Endodermal cell (in vitro differentiated cells): ENCODE data around the gene DENND4A. TPM values are rescaled to one million over a fixed set of nuclear protein-coding genes. Genes with fewer than 3 reads are reported as not detected.

ENCODE experiments used
- DNase-seq: peaks from one replicate; pipeline ENCODE4 v3.0.0-alpha.2; 2017
- H3K27ac ChIP-seq: 2 replicates; pipeline ENCODE4 v1.5.1; 2013; ENCODE audit warnings: mild to moderate bottlenecking, low read depth, low read length, moderate library complexity
- H3K27me3 ChIP-seq: 2 replicates; pipeline ENCODE4 v1.6.1; 2013; ENCODE audit warnings: mild to moderate bottlenecking, low read length, moderate library complexity; ENCODE audit not compliant: insufficient read depth, control insufficient read depth, poor library complexity, severe bottlenecking
- H3K36me3 ChIP-seq: 2 replicates; pipeline ENCODE4 v1.7.0; 2013; ENCODE audit warnings: mild to moderate bottlenecking, low read length, moderate library complexity; ENCODE audit not compliant: control insufficient read depth, insufficient read depth
- H3K4me1 ChIP-seq: one replicate; pipeline ENCODE4 v1.7.0; 2013; ENCODE audit warnings: low read length; ENCODE audit not compliant: control insufficient read depth, insufficient read depth
- H3K4me3 ChIP-seq: 2 replicates; pipeline ENCODE4 v1.5.1; 2013; ENCODE audit warnings: mild to moderate bottlenecking, low read length, moderate library complexity
- H3K9ac ChIP-seq: 2 replicates; pipeline ENCODE4 v1.6.1; 2013; ENCODE audit warnings: mild to moderate bottlenecking, low read length, moderate library complexity; ENCODE audit not compliant: poor library complexity, severe bottlenecking; ENCODE audit errors: extremely low read depth
- H3K9me3 ChIP-seq: 2 replicates; pipeline ENCODE4 v1.6.1; 2013; ENCODE audit warnings: mild to moderate bottlenecking, low read length, moderate library complexity; ENCODE audit not compliant: control insufficient read depth
- H3K27ac Mint-ChIP-seq: 2 replicates; pipeline ENCODE4 v1.8.0; 2020; ENCODE audit warnings: mixed read lengths
- H3K27me3 Mint-ChIP-seq: 2 replicates; pipeline ENCODE4 v1.8.0; 2021; ENCODE audit warnings: mild to moderate bottlenecking, mixed read lengths; ENCODE audit not compliant: insufficient read depth
- H3K36me3 Mint-ChIP-seq: 2 replicates; pipeline ENCODE4 v1.8.0; 2020; ENCODE audit warnings: low read depth, mixed read lengths
- H3K4me1 Mint-ChIP-seq: 2 replicates; pipeline ENCODE4 v1.8.0; 2020; ENCODE audit warnings: mixed read lengths
- H3K4me3 Mint-ChIP-seq: 2 replicates; pipeline ENCODE4 v1.8.0; 2020; ENCODE audit warnings: mild to moderate bottlenecking, moderate library complexity, mixed read lengths
- H3K9me3 Mint-ChIP-seq: 2 replicates; pipeline ENCODE4 v1.8.0; 2020; ENCODE audit warnings: mild to moderate bottlenecking, mixed read lengths
- CTCF ChIP-seq: fragments of 200-600 bp; sonication (generic); conservative IDR thresholded peaks from 2 replicates; pipeline ENCODE4 v1.5.0; 2021; ENCODE audit warnings: antibody characterized with exemption, mild to moderate bottlenecking
- WGBS, 2 experiments: methylation state at CpG; one replicate each; pipeline versions ENCODE4 v1.1.5 to v1.1.7; 2013; ENCODE audit warnings: missing lambda C conversion rate in 2 of 2, mixed read lengths in 1 of 2; ENCODE audit not compliant: insufficient coverage in 1 of 2, insufficient read length in 1 of 2; 5-methylcytosine and 5-hydroxymethylcytosine counted together
- total RNA-seq, 2 donors: library from RNA; stranded (reverse); fragmentation: NEBNext Ultra II Directional in 1 of 2; extraction: Animal tissue kit (Norgen Biotek cat#: 25700) in 1 of 2; gene quantifications; 2 replicates in 1 of 2; 3 replicates in 1 of 2; pipeline ENCODE4 v1.2.1, GENCODE V29; 2021

The DENND4A gene
- total RNA-seq, 2 donors from 2014 or later = 7.3 to 9.8 TPM

GRCh38 chr15:65653801-65654521 is 138.1 kb downstream of the DENND4A start:
- no peak overlapping the region for H3K4me3 Mint-ChIP-seq
- H3K27ac Mint-ChIP-seq = peak overlapping the region; percentile 4
- H3K4me1 ChIP-seq = peaks cover 18% of the 10 kb centered on the region
- no peak overlapping the region for H3K27ac ChIP-seq
- TF ChIP-seq CTCF = no peak
- no peaks in the 10 kb centered on the region for H3K27me3 ChIP-seq
- peak overlapping the region; percentile 43 for H3K4me3 ChIP-seq
- no peaks in the 10 kb centered on the region for H3K27me3 Mint-ChIP-seq
- WGBS, 2 experiments = 85 to 92% methylated on average over 5 of the region's 5 CpGs
- peak overlapping the region; percentile 12 for H3K9ac ChIP-seq
- H3K36me3 ChIP-seq = no peaks in the 10 kb centered on the region
- DNase-seq = no peak
- H3K4me1 Mint-ChIP-seq = peaks cover 32% of the 10 kb centered on the region
- H3K9me3 Mint-ChIP-seq = no peaks in the 10 kb centered on the region
- H3K9me3 ChIP-seq = no peaks in the 10 kb centered on the region
- H3K36me3 Mint-ChIP-seq = peaks cover 7% of the 10 kb centered on the region

- Mint-ChIP-seq H3K4me3 (no peak overlapping the region), H3K27me3 (no peaks in the 10 kb centered on the region), H3K4me1 (peaks cover 32% of the 10 kb centered on the region), H3K9me3 (no peaks in the 10 kb centered on the region), H3K27ac (no peak overlapping the region), H3K36me3 (peaks cover 7% of the 10 kb centered on the region)
- Histone ChIP-seq H3K36me3 (no peaks in the 10 kb centered on the region), H3K9me3 (no peaks in the 10 kb centered on the region), H3K4me1 (peaks cover 18% of the 10 kb centered on the region), H3K27ac (no peak overlapping the region), H3K9ac (peak overlapping the region; percentile 17), H3K4me3 (no peak overlapping the region), H3K27me3 (no peaks in the 10 kb centered on the region)
- no peak for DNase-seq
- no peak for TF ChIP-seq CTCF
These were observed 138.8 kb downstream of the DENND4A start for GRCh38 chr15:65653341-65653740.

GRCh38 chr15:65651831-65652749 is 140.0 kb downstream of the DENND4A start:
- Mint-ChIP-seq H3K36me3 (peaks cover 7% of the 10 kb centered on the region), H3K27me3 (no peaks in the 10 kb centered on the region), H3K9me3 (no peaks in the 10 kb centered on the region), H3K27ac (peak overlapping the region; percentile 86), H3K4me3 (peak overlapping the region; percentile 4), H3K4me1 (peaks cover 32% of the 10 kb centered on the region)
- Histone ChIP-seq H3K27me3 (no peaks in the 10 kb centered on the region), H3K4me3 (no peak overlapping the region), H3K36me3 (no peaks in the 10 kb centered on the region), H3K4me1 (peaks cover 18% of the 10 kb centered on the region), H3K9ac (no peak overlapping the region), H3K9me3 (no peaks in the 10 kb centered on the region), H3K27ac (no peak overlapping the region)
- WGBS, 2 experiments = 79 to 81% methylated on average over 4 to 11 of the region's 11 CpGs
- no peak for TF ChIP-seq CTCF
- DNase-seq = peak; percentile 78
